Measurements from ENCODE around the gene SLC34A1. TPM values are rescaled to one million over a fixed set of nuclear protein-coding genes. Genes with fewer than 3 reads are reported as not detected.

SLC34A1 gene
- total and polyA plus RNA-seq, 2 donors from 2014 or later: 0.91 to 211 TPM

DNA sequence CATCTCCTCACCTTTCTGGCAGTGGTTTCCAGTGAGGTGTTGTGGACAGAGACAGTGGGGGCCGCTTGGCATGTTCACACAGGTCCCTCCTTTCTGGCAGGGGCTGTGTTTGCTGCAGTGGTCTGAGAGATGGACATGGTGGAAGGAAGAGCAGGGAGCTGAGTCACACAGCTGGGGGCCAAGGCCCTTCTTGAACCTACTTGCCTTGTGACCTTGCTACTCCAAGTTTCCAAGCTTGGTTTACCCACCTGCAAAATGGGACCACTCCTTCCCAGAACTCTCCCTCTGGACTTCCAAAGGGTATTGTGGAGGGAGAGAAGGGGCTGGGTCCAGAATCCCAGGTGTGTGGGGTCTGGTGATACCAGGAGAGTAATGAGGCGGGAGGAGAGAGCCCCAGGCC is 21.1 kb downstream of the SLC34A1 start:
- Histone ChIP-seq H3K4me1 (ENCODE audit: control insufficient read depth in 2 of 3, insufficient read depth in 2 of 3, low read depth in 1 of 3, low read length in 3 of 3) (peaks cover 0 to 29% (median 0%) of the 10 kb centered on the region in 3 donors), H3K36me3 (ENCODE audit: control insufficient read depth in 2 of 3, insufficient read depth in 3 of 3, low read length in 3 of 3) (no peaks in the 10 kb centered on the region), H3K4me3 (ENCODE audit: low read length in 3 of 3) (no peak overlapping the region), H3K27me3 (ENCODE audit: control insufficient read depth, insufficient read depth, low read length) (peaks cover 19% of the 10 kb centered on the region), H3K9ac (ENCODE audit: low read length in 3 of 3) (no peak overlapping the region), H3K27ac (ENCODE audit: low read depth in 2 of 2, low read length in 2 of 2) (no peak overlapping the region), H3K9me3 (ENCODE audit: control insufficient read depth in 2 of 3, insufficient read depth in 1 of 3, low read length in 3 of 3) (no peaks in the 10 kb centered on the region)
- no peak for DNase-seq
- intact Hi-C loops (cut with DNase I): loop anchor here (5.0 kb wide), 1 partner anchor 47 kb away; no protein-coding TSS in a partner anchor
- no peak for TF ChIP-seq CTCF (IDR thresholded peaks at IDR 0.05; ENCODE audit: borderline replicate concordance, extremely low read depth, insufficient read depth)
- no peak for FAIRE-seq

- H3K4me1 ChIP-seq (ENCODE audit: control insufficient read depth in 2 of 3, insufficient read depth in 2 of 3, low read depth in 1 of 3, low read length in 3 of 3): peaks cover 0 to 27% (median 0%) of the 10 kb centered on the region in 3 donors
- no peak overlapping the region for H3K4me3 ChIP-seq (ENCODE audit: low read length in 3 of 3)
- H3K27ac ChIP-seq (ENCODE audit: low read depth in 2 of 2, low read length in 2 of 2): no peak overlapping the region
- intact Hi-C loops (cut with DNase I): loop anchor here (5.0 kb wide), 1 partner anchor 46 kb away; no protein-coding TSS in a partner anchor
- no peak for TF ChIP-seq CTCF (IDR thresholded peaks at IDR 0.05; ENCODE audit: borderline replicate concordance, extremely low read depth, insufficient read depth)
- no peaks in the 10 kb centered on the region for H3K36me3 ChIP-seq (ENCODE audit: control insufficient read depth in 2 of 3, insufficient read depth in 3 of 3, low read length in 3 of 3)
- no peak overlapping the region for H3K9ac ChIP-seq (ENCODE audit: low read length in 3 of 3)
- no peaks in the 10 kb centered on the region for H3K9me3 ChIP-seq (ENCODE audit: control insufficient read depth in 2 of 3, insufficient read depth in 1 of 3, low read length in 3 of 3)
- DNase-seq (no peak), FAIRE-seq (no peak)
- peaks cover 19% of the 10 kb centered on the region for H3K27me3 ChIP-seq (ENCODE audit: control insufficient read depth, insufficient read depth, low read length)
Measured at GRCh38 chr5:177405805-177406204, 21.6 kb downstream of the SLC34A1 start.

- H3K9ac ChIP-seq (ENCODE audit: low read length in 3 of 3): no peak within 1 kb of the TSS
Measured at GRCh38 chr5:177409043-177409801, 25.0 kb downstream of the SLC34A1 start, which contains the start of gene F12. Gene F12 (minus strand): TSS chr5:177409564. CDS start chr5:177409527, 37 bp downstream.

More at GRCh38 chr5:177409043-177409801, 25.0 kb downstream of the SLC34A1 start, which contains the start of gene F12:
- no peak within 1 kb of the TSS for H3K27ac ChIP-seq (ENCODE audit: low read depth in 2 of 2, low read length in 2 of 2)
- no peaks in the 10 kb centered on the region for H3K36me3 ChIP-seq (ENCODE audit: control insufficient read depth in 2 of 3, insufficient read depth in 3 of 3, low read length in 3 of 3)
- no peaks in the 10 kb centered on the region for H3K27me3 ChIP-seq (ENCODE audit: control insufficient read depth, insufficient read depth, low read length)
- peaks cover 0 to 6% (median 0%) of the 10 kb centered on the region in 3 donors for H3K4me1 ChIP-seq (ENCODE audit: control insufficient read depth in 2 of 3, insufficient read depth in 2 of 3, low read depth in 1 of 3, low read length in 3 of 3)
- intact Hi-C loops (cut with DNase I): loop anchor here (5.0 kb wide), 1 partner anchor 43 kb away; no protein-coding TSS in a partner anchor
- no peak for FAIRE-seq
- no peak for DNase-seq
- no peak for TF ChIP-seq CTCF (IDR thresholded peaks at IDR 0.05; ENCODE audit: borderline replicate concordance, extremely low read depth, insufficient read depth)
- no peaks in the 10 kb centered on the region for H3K9me3 ChIP-seq (ENCODE audit: control insufficient read depth in 2 of 3, insufficient read depth in 1 of 3, low read length in 3 of 3)
- no peak within 1 kb of the TSS for H3K4me3 ChIP-seq (ENCODE audit: low read length in 3 of 3)

Data from kidney (tissue), 14 donors.